GM23338 (cell line): ENCODE results near the gene GPRC6A.

Source experiments
- CTCF ChIP-seq, 2 experiments: fragments of 200-600 bp in 1 of 2; sonication (generic) in 1 of 2; conservative IDR thresholded peaks; 2 replicates each; pipeline versions ENCODE4 v1.5.1 to v1.6.1; 2016 to 2017; ENCODE audit warnings: antibody characterized with exemption in 2 of 2, low read depth in 2 of 2, mild to moderate bottlenecking in 2 of 2, moderate library complexity in 1 of 2
- EZH2 ChIP-seq: fragments of 200-600 bp; sonication (generic); IDR thresholded peaks from one replicate; pipeline ENCODE4 v1.8.0; 2017; ENCODE audit warnings: antibody characterized with exemption, mild to moderate bottlenecking, low read depth; ENCODE audit not compliant: unreplicated experiment
- JUNB ChIP-seq: IDR thresholded peaks from one replicate; pipeline ENCODE4 v1.6.1; 2016; ENCODE audit warnings: antibody characterized with exemption; ENCODE audit not compliant: unreplicated experiment
- POLR2AphosphoS5 ChIP-seq: IDR thresholded peaks from 2 replicates; pipeline ENCODE4 v1.6.1; 2016; ENCODE audit warnings: antibody characterized with exemption, low read depth
- ZNF331 ChIP-seq: fragments of 250-450 bp; sonication (Bioruptor Pico); IDR thresholded peaks from 2 replicates; pipeline ENCODE4 v1.5.0; 2020; ENCODE audit warnings: low read depth, mild to moderate bottlenecking, moderate library complexity
- TF ChIP-seq, protein P1 (sequence below): IDR thresholded peaks from one replicate; pipeline ENCODE4 v1.6.1; 2018; ENCODE audit warnings: antibody characterized with exemption; ENCODE audit not compliant: unreplicated experiment

DNA sequence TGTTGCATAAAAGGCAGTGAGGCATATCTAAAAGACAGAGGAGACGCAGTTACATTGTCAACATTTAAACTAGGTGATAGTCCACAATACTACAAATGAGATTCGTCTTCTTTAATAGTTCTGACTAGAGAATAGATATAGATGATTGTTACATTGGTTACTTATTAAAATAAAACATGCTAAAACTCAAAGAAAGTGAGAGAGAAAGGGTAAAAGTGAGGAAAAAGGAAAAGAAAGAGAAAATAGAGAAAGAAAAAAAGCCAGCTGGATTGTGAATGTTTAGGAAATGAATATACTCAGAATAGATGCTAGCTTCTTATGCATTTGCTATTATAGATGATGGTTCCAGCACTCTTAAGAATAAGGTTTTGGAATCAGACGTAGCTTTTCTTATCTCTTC is 35.7 kb downstream of the GPRC6A start:
- TF ChIP-seq CTCF (conservative IDR thresholded peaks at IDR 0.05; ENCODE audit: low read depth in 2 of 2) (no peak), EZH2 (no peak), POLR2AphosphoS5 (no peak), JUNB (no peak), ZNF331 (no peak)
- TF ChIP-seq, protein P1, sequence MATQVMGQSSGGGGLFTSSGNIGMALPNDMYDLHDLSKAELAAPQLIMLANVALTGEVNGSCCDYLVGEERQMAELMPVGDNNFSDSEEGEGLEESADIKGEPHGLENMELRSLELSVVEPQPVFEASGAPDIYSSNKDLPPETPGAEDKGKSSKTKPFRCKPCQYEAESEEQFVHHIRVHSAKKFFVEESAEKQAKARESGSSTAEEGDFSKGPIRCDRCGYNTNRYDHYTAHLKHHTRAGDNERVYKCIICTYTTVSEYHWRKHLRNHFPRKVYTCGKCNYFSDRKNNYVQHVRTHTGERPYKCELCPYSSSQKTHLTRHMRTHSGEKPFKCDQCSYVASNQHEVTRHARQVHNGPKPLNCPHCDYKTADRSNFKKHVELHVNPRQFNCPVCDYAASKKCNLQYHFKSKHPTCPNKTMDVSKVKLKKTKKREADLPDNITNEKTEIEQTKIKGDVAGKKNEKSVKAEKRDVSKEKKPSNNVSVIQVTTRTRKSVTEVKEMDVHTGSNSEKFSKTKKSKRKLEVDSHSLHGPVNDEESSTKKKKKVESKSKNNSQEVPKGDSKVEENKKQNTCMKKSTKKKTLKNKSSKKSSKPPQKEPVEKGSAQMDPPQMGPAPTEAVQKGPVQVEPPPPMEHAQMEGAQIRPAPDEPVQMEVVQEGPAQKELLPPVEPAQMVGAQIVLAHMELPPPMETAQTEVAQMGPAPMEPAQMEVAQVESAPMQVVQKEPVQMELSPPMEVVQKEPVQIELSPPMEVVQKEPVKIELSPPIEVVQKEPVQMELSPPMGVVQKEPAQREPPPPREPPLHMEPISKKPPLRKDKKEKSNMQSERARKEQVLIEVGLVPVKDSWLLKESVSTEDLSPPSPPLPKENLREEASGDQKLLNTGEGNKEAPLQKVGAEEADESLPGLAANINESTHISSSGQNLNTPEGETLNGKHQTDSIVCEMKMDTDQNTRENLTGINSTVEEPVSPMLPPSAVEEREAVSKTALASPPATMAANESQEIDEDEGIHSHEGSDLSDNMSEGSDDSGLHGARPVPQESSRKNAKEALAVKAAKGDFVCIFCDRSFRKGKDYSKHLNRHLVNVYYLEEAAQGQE, result no peak
